HG02623 (cell line): Measurements from ENCODE around the gene DCT.

Experiments
- ATAC-seq: cut with Tn5 transposase; IDR thresholded peaks from one replicate; pipeline ENCODE4 v1.9.1; 2021; ENCODE audit warnings: moderate library complexity; ENCODE audit not compliant: unreplicated experiment

Gene DCT

DNA sequence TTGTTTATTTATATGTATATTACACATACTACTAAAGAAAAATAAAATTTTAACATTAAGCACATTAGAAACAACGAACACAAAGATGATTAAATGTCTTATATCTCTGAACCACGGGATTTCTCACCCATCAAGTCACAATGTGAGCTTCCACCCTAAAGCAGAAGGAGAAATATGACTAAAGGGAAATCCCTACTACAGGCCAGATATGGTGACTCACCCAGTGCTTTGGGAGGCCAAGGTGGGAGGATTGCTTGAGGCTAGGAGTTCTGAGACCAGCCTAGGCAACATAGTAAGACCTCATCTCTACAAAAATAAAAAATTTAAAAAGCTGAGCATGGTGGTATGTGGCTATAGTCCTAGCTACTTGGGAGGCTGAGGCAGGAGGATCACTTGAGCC is 24.6 kb downstream of the DCT start:
- no peak for ATAC-seq

DNA sequence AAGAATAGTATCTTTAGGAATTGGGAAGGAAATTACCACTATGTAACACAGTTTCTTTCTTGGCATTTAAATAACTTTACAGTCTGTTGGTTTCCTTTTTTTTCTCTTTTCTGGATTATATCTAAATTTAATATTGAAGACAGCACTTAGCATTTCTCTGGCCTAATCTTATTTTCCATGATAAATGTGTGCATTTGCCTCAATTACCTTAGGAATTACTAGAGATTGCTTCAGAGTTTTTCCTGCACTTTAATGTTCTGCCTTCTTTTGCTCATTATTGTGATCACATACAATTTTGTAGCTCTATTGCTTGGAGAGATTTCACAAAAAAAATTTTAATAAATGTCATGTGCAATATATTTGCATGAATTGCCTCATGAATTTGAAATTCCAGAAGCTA is 25.1 kb downstream of the DCT start:
- ATAC-seq = no peak

- no peak for ATAC-seq
Observed at GRCh38 chr13:94444826-94445225, 34.7 kb downstream of the DCT start.

- peak; percentile 59 for ATAC-seq
Observed at GRCh38 chr13:94435604-94436226, 43.8 kb downstream of the DCT start.

DNA sequence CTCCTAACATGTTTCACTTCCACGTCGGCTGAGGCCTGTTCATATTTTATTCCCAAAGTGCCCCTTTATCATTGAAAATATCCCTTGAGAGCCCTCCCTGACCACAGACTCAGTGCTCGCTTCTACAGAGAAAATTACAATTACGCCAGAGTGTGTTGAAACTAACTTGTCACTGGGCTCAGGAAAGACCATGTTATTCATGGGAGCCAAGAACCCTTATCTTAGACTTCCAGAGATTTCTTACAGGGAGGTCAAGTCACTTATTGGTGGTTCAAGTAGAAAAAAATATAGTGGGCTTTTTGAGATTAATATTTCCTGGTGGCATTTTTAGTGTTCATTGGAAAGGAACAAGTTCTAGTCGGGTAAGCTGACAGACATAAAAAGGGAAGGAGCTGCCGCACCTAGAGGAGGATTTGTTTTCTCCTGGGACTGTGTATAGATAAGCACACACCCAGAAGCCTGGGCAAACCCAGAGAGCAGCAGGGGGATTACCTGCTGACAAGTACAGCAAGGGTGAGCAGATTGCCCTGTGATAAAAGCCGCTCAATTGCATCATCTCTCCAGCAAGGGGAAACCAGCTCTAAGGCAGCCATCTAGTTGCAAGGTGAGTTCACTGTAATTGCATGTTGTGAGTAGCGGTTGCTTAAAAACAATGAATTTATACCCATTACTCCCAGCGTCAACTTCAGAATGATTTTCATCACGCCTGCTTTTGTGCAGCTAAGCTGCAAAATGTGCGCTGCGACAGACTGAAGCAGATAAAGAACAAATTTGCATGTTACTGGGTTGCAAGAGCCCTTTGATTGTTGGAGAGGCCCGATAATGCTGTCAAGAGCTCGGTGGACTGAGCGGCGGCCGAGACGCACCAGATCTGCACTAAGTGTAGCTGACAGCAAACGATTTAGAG is 46.2 kb downstream of the DCT start:
- ATAC-seq = peak; percentile 57

GRCh38 chr13:94431987-94432386 is 47.5 kb downstream of the DCT start:
- ATAC-seq = no peak

DNA sequence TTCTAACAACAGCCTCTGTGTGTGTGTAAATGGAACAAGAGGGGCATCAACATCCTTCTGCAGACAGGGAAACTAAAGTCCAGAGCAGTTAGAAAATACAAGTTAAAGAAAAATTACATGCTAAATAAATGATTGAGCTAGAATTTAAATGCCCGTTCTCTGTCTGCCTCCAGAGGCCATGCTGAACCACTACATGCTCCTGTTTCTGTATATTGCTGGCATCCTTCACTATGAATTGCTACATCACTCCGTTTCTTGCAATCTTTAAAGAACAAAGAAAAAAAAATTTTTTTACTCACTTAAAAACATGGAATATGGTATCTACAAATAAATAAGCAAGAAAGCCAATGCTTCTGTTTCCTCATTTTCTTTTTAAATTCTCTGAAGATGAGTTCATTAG is 47.9 kb downstream of the DCT start:
- ATAC-seq = no peak

DNA sequence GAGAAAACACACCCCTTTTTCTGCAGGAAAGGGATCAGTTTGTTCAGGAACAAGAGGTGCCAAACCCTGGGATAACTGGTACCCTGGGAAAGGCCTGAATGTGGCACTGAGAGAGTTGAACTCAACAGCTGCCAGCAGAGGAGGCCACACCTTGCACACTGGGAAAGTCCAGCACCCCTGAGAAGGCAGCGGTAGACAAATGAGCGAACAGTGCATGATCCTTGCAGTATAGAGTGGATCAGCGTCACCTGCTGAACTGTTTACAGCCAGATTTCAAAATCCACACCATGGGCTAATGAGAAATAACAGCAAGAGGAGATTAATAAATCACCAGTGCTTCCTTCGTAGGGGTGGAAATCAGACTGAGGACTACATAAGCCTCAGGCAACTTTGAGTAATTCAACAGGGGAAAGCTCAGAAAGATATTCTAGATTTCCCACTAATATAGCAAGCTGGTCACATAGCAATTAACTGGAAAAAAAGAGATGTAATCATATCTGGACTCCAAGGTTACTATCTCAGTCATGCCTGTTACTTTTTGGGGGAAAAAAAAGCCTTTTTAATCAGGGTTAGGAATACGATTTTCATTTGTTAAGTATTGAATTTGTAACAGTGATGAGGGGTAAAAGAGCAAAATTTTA is 52.0 kb downstream of the DCT start:
- ATAC-seq = no peak

DNA sequence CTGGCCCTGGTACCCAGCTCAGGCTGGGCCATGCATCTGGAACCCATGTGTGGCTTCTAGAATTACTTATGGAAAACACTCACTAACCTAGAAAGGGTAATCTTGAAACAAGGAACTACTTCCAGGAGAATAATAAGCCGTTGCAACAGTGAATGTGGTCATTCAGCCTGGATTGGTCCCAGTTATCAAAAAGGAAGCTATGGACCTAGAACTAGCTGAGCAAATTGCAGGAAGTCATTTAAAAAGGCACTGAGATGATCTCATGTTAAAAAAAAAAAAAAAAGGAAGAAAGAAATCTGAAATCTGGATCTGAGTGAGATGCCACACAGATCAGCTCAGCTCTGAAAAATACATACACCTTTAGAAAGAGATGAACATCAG is 59.6 kb downstream of the DCT start:
- no peak for ATAC-seq

DNA sequence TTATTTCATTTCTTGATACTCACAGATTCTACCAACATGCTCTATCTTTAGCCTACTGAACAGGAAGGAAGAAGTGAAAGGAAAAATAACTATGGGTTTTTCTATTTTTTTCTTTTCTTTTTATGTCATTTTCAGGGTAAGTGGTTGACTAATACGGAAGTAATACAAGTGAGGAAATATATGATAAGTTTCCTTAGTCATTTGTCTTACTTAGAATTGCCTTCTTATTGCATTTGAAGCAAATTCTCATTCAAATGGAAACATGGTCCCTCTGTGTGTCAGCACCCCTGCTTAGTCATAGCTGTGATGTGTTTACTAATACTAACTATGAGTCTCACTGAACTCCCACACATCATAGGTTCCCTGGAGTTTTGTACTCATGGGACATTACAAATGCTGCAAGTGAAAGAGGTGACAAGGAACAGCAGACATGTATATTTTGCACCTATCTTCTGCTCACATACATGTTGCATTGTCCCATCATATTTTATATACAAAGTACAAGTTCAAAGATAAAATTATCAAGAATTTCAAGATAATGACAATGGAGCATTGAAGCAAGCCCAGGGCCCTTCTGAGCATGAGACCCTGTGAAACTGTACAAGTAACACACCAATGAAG is 60.1 kb downstream of the DCT start:
- peak; percentile 74 for ATAC-seq

DNA sequence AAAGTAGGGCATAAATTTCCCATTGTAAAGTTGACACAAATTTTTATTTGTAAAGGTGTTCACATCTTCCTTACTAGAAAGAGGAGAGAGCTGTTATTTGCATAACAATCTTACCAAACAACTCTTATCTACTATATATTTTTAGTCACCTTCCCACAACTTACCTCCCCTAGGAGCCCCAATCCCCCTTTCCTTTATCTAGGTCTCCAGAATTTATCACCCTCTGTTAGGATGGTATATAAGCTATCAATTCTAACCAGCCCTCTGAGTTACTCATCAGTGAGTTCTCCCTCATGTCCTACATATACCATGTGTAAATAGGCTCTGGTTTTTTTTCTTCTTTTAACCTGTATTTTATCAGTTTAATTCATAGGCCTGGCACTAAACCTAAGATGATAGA is 62.2 kb downstream of the DCT start:
- no peak for ATAC-seq

GRCh38 chr13:94416454-94417080 is 62.9 kb downstream of the DCT start:
- ATAC-seq = no peak

DNA sequence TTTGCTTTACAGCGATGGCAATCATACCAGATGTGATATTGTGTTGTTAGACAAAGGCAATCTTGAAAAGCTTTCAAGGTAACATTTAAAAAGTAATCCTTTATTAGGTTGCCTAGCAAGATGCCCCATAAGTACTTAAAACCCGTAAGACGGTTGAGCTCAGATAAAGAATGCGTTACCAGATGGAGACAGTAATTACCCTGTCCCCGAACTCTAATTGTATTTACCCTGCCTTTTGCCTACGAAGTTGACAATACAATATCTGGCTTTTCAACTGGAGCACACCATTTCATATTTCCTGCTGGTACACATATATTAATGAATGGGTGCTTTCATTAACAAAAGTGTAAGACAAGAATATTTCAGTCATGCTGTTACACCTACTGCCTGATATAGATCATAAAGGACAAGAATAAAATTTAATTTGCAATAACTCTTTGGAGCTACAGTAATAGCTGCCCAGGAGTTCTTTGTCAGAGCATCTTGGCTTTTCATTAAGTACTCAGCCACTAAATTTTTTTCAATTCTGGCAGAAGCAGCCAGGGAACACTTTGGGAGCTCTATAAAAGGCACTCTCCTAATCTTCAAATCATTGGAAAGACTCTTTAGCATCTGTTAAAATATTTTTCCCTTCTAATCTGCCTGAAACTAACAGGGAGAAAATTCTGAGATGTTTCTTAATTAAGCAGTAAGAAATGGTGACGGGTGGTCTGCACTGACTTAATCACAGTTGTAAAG is 63.8 kb downstream of the DCT start:
- no peak for ATAC-seq

DNA sequence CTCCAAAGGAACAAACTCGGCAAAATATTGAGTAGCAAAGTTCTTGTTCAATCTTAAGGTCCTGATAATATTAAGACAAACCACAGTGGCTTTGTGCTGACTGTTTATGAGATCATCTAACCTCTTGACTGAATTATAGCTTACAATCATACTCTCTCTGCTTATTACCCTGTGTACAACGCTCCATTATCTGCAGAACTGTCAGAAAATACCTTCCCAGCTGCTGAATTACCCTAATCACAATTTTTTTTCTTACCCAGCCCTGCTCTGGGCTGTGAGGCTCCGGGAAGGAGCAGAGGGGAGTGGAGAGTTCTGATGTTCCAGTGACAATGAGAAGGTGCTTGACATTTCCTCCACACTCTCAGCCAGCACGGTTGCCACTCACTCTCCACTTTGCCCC is 64.8 kb downstream of the DCT start:
- ATAC-seq = no peak

- no peak for ATAC-seq
Observed at GRCh38 chr13:94414141-94414540, 65.3 kb downstream of the DCT start.

DNA sequence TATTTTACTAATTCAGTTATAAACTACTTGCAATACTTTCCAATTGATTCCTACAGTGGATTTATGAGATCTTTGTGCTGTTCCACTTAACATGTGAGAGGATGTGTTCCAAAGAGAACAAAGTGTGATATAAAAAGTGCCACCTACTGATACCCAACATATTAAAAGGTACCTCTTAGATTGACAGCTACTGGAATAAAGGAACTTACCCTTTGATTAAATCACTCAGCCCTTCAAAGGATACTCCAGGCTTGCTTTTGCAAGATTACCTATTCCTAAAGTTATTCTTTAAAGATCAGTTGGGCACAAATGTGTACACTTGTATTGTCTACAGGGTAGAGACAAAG is 65.9 kb downstream of the DCT start:
- ATAC-seq = no peak

DNA sequence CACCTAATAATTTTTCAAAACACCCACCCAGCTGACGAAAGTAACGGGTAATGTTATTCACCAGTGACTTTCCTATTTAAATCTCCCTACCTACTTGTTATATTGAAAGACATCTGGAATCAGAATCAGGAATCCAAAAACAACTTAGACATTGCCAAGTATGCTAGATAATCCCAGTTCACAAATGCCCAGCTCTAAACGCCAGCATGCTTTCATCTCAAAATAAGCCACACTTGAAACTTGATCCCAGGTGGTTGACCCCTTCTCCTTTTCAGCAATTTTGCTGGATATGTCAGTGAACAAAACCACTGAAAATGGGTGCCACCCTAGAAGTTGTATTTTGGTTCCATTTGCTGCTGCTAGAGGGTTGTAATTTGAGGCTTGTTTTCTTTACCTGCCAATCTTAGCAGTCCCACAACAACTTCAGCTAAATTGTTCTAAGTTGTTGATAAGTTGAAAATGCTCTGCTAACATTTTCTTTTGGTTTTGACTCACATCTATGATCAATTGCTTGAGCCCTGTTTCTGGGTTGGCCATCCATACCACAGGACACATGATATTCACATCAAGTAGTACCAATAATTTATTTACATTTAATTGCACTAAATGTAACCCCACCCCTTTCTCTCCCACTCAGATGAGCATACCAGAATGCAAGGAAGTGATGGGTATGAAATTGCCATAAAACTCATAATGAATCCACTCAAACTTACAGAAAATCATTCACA is 66.4 kb downstream of the DCT start:
- ATAC-seq = no peak

GRCh38 chr13:94411747-94412146 is 67.7 kb downstream of the DCT start:
- ATAC-seq = no peak

GRCh38 chr13:94408314-94409036 is 71.0 kb downstream of the DCT start:
- ATAC-seq = no peak
